OCI-LY1 (cell line): Measurements from ENCODE around the gene MZF1.
"Not testable (repeated sequence)": the region's sequence is repeated elsewhere in the genome, so short reads cannot be mapped to it uniquely, and the experiment has no call there.

Experiments
- H2AFZ ChIP-seq: fragments of 200-600 bp; sonication (generic), shearing (Covaris generic); 2 replicates; pipeline ENCODE4 v1.6.0; 2014; ENCODE audit warnings: antibody characterized with exemption, mild to moderate bottlenecking, low read length
- H3F3A ChIP-seq: fragments of 200-600 bp; sonication (generic), shearing (Covaris generic); 2 replicates; pipeline ENCODE4 v1.6.0; 2014; ENCODE audit warnings: mild to moderate bottlenecking, antibody characterized with exemption, low read length, moderate library complexity; ENCODE audit not compliant: insufficient read depth
- H3K27ac ChIP-seq: fragments of 200-600 bp; sonication (generic); 2 replicates; pipeline ENCODE4 v1.5.1; 2014; ENCODE audit warnings: low read length, mixed run types, mild to moderate bottlenecking, low read depth; ENCODE audit not compliant: poor library complexity, severe bottlenecking
- H3K27me3 ChIP-seq: fragments of 200-600 bp; sonication (generic); 2 replicates; pipeline ENCODE4 v1.6.0; 2014; ENCODE audit warnings: antibody characterized with exemption, mild to moderate bottlenecking, low read length, moderate library complexity; ENCODE audit not compliant: insufficient read depth
- H3K36me3 ChIP-seq: fragments of 200-600 bp; sonication (generic); 2 replicates; pipeline ENCODE4 v1.6.1; 2014; ENCODE audit warnings: mild to moderate bottlenecking, antibody characterized with exemption, low read length, moderate library complexity, mixed read lengths; ENCODE audit not compliant: insufficient read depth
- H3K4me1 ChIP-seq: fragments of 200-600 bp; sonication (generic); 2 replicates; pipeline ENCODE4 v1.5.1; 2014; ENCODE audit warnings: mild to moderate bottlenecking, low read length, moderate library complexity; ENCODE audit not compliant: insufficient read depth, severe bottlenecking
- H3K4me2 ChIP-seq: fragments of 200-600 bp; sonication (generic), shearing (Covaris generic); 2 replicates; pipeline ENCODE4 v1.6.1; 2014; ENCODE audit warnings: low read length
- H3K4me3 ChIP-seq: fragments of 200-600 bp; sonication (generic); 2 replicates; pipeline ENCODE4 v1.5.1; 2014; ENCODE audit warnings: low read length, low read depth, mild to moderate bottlenecking, mixed read lengths; ENCODE audit not compliant: poor library complexity, severe bottlenecking
- H3K79me2 ChIP-seq: fragments of 200-600 bp; shearing (Covaris generic); 2 replicates; pipeline ENCODE4 v1.6.1; 2016; ENCODE audit warnings: mixed run types, low read length, mixed read lengths; ENCODE audit not compliant: insufficient read depth
- H3K9ac ChIP-seq: fragments of 200-600 bp; sonication (generic), shearing (Covaris generic); 2 replicates; pipeline ENCODE4 v1.6.1; 2014; ENCODE audit warnings: mild to moderate bottlenecking, low read length, mixed read lengths
- H3K9me2 ChIP-seq: fragments of 200-600 bp; sonication (generic), shearing (Covaris generic); 2 replicates; pipeline ENCODE4 v1.6.1; 2014; ENCODE audit warnings: low read depth, mild to moderate bottlenecking, low read length, mixed read lengths
- H3K9me3 ChIP-seq: fragments of 200-600 bp; shearing (Covaris generic); 2 replicates; pipeline ENCODE4 v1.6.1; 2014; ENCODE audit warnings: low read length, mixed read lengths
- H4K20me1 ChIP-seq: fragments of 200-600 bp; sonication (generic), shearing (Covaris generic); 2 replicates; pipeline ENCODE4 v1.6.0; 2016; ENCODE audit warnings: mild to moderate bottlenecking, low read length; ENCODE audit not compliant: insufficient read depth
- CTCF ChIP-seq: fragments of 200-600 bp; sonication (generic), shearing (Covaris generic); IDR thresholded peaks from 2 replicates; pipeline ENCODE4 v1.5.1; 2017; ENCODE audit warnings: mild to moderate bottlenecking, antibody characterized with exemption, low read length, moderate library complexity, mixed read lengths
- EZH2 ChIP-seq: fragments of 200-600 bp; sonication (generic), shearing (Covaris generic); IDR thresholded peaks from 2 replicates; pipeline ENCODE4 v1.8.0; 2017; ENCODE audit warnings: borderline replicate concordance, mixed run types, mild to moderate bottlenecking, antibody characterized with exemption, low read length, moderate library complexity, mixed read lengths

Gene MZF1

GRCh38 chr19:58572818-58573657, at the start of gene MZF1:
MZF1 (minus strand) TSS chr19:58573335; CDS start chr19:58571389, 1,946 bp downstream.
- Histone ChIP-seq H3K9ac (peak within 1 kb of the TSS; percentile 76), H3F3A (peaks cover 5% of the 10 kb centered on the region; the same call in 1 of the 2 replicates), H3K27me3 (no peaks in the 10 kb centered on the region), H3K4me1 (peaks cover 31% of the 10 kb centered on the region), H2AFZ (no peak within 1 kb of the TSS), H3K4me2 (peak within 1 kb of the TSS; percentile 86), H3K9me3 (no peaks in the 10 kb centered on the region), H3K79me2 (no peaks in the 10 kb centered on the region), H4K20me1 (no peaks in the 10 kb centered on the region), H3K27ac (peak within 1 kb of the TSS; percentile 90), H3K4me3 (peak within 1 kb of the TSS; percentile 65), H3K36me3 (peaks cover 17% of the 10 kb centered on the region; the same call in 1 of the 2 replicates), H3K9me2 (no peaks in the 10 kb centered on the region)
- TF ChIP-seq EZH2: no peak
- TF ChIP-seq CTCF: no peak; the same call in 1 of the 2 replicates

GRCh38 chr19:58607213-58607612, 34.1 kb upstream of the MZF1 start:
- H3K36me3 ChIP-seq, H3F3A ChIP-seq, H2AFZ ChIP-seq, H3K9ac ChIP-seq, H3K27me3 ChIP-seq, H3K4me1 ChIP-seq, H3K79me2 ChIP-seq, H3K27ac ChIP-seq, H3K4me3 ChIP-seq, H3K9me3 ChIP-seq, H3K4me2 ChIP-seq, H3K9me2 ChIP-seq, H4K20me1 ChIP-seq: not testable (repeated sequence)

- H3K4me3 ChIP-seq, H3K4me1 ChIP-seq, H3K27me3 ChIP-seq, H4K20me1 ChIP-seq, H3K79me2 ChIP-seq, H3K9ac ChIP-seq, H3F3A ChIP-seq, H3K9me3 ChIP-seq, H2AFZ ChIP-seq, H3K4me2 ChIP-seq, H3K27ac ChIP-seq, H3K9me2 ChIP-seq, H3K36me3 ChIP-seq: not testable (repeated sequence)
Observed at GRCh38 chr19:58606251-58606896, 33.2 kb upstream of the MZF1 start.

- Histone ChIP-seq H3F3A (no peaks in the 10 kb centered on the region), H3K36me3 (peaks cover 8% of the 10 kb centered on the region; the same call in 1 of the 2 replicates), H3K9me3 (no peaks in the 10 kb centered on the region), H4K20me1 (no peaks in the 10 kb centered on the region), H3K27me3 (no peaks in the 10 kb centered on the region), H3K79me2 (no peaks in the 10 kb centered on the region), H3K27ac (no peak overlapping the region), H3K9ac (no peak overlapping the region), H3K4me1 (no peaks in the 10 kb centered on the region), H3K4me3 (no peak overlapping the region), H2AFZ (no peak overlapping the region), H3K9me2 (no peaks in the 10 kb centered on the region), H3K4me2 (no peak overlapping the region)
- TF ChIP-seq CTCF: no peak
- no peak for TF ChIP-seq EZH2
Observed at GRCh38 chr19:58586133-58586765, 13.1 kb upstream of the MZF1 start.
